Gastroesophageal sphincter (tissue), 3 donors: ENCODE results near the gene SYNE4.

Source experiments
- EP300 ChIP-seq: sonication (generic); formaldehyde crosslinking; IDR thresholded peaks from one replicate; pipeline ENCODE4 v1.6.1; 2017; ENCODE audit warnings: antibody characterized with exemption, mild to moderate bottlenecking
- POLR2A ChIP-seq, 2 donors: fragments of 450-650 bp; IDR thresholded peaks; one replicate each; pipeline ENCODE4 v1.6.1; 2017; ENCODE audit warnings: antibody characterized with exemption in 2 of 2, mild to moderate bottlenecking in 2 of 2, moderate library complexity in 1 of 2
- POLR2AphosphoS5 ChIP-seq: sonication (generic); formaldehyde crosslinking; IDR thresholded peaks from one replicate; pipeline ENCODE4 v1.6.1; 2017; ENCODE audit warnings: antibody characterized with exemption
- TF ChIP-seq, protein P1 (sequence below), 4 experiments: fragments of 200-600 bp in 2 of 4; fragments of 450-650 bp in 2 of 4; sonication (generic) in 1 of 4; IDR thresholded peaks; one replicate each; pipeline ENCODE4 v1.5.1; 2017 to 2019; ENCODE audit warnings: antibody characterized with exemption in 4 of 4, mild to moderate bottlenecking in 2 of 4, moderate library complexity in 2 of 4

DNA sequence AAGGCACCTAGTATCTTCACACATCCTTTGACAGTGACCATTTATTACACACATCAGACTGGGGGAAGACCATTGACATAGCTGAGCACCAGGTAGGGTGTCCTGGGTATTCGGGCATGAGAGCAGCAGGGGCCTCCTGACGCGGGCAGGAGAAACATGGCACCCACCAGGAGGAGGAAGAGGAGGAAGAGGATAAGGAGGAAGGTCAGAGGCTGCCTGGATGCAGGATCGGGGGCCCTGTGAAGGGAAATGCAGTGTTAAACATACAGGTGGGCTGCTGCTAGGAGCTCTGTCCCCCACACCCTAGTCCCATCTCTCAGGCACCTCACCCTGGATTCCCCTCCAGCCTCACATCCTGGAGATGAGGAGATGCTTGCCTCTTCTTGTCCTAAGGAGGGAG lies 5.3 kb downstream of the SYNE4 start:
- TF ChIP-seq, protein P1, sequence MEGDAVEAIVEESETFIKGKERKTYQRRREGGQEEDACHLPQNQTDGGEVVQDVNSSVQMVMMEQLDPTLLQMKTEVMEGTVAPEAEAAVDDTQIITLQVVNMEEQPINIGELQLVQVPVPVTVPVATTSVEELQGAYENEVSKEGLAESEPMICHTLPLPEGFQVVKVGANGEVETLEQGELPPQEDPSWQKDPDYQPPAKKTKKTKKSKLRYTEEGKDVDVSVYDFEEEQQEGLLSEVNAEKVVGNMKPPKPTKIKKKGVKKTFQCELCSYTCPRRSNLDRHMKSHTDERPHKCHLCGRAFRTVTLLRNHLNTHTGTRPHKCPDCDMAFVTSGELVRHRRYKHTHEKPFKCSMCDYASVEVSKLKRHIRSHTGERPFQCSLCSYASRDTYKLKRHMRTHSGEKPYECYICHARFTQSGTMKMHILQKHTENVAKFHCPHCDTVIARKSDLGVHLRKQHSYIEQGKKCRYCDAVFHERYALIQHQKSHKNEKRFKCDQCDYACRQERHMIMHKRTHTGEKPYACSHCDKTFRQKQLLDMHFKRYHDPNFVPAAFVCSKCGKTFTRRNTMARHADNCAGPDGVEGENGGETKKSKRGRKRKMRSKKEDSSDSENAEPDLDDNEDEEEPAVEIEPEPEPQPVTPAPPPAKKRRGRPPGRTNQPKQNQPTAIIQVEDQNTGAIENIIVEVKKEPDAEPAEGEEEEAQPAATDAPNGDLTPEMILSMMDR (IDR thresholded peaks at IDR 0.05) = no peak
- TF ChIP-seq POLR2A (IDR thresholded peaks at IDR 0.05) (no peak), EP300 (no peak), POLR2AphosphoS5 (no peak)
